HG03066 (cell line): ENCODE measurements around the gene NUDT4.
"Not testable (repeated sequence)": the region's sequence is repeated elsewhere in the genome, so short reads cannot be mapped to it uniquely, and the experiment has no call there.

Experiments
- ATAC-seq: cut with Tn5 transposase; IDR thresholded peaks from one replicate; pipeline ENCODE4 v1.9.1; 2021; ENCODE audit warnings: low read depth; ENCODE audit not compliant: unreplicated experiment

Gene NUDT4

DNA sequence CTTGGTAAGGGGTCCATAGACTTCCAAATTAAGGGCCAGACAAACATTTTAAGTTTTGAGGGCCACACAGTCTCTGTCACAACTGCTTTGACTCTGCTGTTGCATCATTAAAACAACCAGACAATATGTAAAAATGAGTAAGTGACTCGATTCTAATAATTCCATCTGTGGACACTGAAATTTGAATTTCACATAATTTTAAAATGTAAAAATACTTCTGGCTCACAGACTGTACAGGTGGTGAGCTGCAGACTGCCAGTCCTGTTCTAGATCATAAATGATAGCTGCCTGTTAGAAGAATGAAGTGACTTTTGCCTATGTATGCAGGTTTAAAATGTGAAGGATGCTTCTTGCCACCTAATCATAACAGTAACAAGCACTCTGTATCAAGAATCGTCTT, 15.7 kb downstream of the NUDT4 start:
- no peak for ATAC-seq

DNA sequence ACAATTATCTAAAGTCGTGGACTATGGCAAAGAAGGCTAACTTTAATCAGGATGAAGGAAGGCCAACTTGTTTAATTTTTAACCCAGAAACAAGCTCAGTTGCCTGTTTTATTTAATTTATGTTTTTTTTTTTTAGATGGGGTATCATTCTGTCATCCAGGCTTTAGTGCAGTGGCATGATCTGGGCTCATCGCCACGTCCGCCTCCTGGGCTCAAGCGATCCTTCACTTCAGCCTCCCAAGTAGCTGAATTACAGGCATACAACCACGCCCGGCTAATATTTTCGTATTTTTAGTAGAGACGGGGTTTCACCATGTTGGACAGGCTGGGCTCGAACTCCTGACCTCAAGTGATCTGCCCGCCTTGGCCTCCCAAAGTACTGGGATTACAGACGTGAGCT, 19.7 kb downstream of the NUDT4 start:
- ATAC-seq, result no peak

DNA sequence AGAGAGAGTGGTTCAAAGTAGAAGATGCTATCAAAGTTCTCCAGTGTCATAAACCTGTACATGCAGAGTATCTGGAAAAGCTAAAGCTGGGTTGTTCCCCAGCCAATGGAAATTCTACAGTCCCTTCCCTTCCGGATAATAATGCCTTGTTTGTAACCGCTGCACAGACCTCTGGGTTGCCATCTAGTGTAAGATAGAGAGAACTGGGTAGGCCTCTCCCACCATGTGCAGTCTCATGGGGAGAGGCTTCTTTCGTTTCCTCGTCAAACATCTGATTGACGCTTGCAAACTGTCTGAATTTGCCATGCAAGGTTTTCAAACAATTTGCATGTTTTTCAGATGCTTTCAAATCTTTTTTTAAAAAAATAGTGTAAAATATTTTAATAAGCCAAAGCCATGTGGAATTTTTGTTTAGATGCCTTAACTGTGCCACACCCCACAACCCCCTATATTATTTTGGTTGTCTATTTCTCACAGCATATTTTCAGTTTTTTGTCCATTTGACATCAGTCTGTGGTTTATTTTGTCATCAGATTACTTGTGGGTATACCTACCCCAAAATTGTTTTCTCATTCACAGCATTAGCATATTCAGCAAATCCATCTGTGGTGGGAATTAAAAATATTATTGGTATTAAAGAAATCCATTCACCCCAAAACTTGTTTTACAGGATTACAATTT, 21.6 kb downstream of the NUDT4 start:
- peak; percentile 80 for ATAC-seq

DNA sequence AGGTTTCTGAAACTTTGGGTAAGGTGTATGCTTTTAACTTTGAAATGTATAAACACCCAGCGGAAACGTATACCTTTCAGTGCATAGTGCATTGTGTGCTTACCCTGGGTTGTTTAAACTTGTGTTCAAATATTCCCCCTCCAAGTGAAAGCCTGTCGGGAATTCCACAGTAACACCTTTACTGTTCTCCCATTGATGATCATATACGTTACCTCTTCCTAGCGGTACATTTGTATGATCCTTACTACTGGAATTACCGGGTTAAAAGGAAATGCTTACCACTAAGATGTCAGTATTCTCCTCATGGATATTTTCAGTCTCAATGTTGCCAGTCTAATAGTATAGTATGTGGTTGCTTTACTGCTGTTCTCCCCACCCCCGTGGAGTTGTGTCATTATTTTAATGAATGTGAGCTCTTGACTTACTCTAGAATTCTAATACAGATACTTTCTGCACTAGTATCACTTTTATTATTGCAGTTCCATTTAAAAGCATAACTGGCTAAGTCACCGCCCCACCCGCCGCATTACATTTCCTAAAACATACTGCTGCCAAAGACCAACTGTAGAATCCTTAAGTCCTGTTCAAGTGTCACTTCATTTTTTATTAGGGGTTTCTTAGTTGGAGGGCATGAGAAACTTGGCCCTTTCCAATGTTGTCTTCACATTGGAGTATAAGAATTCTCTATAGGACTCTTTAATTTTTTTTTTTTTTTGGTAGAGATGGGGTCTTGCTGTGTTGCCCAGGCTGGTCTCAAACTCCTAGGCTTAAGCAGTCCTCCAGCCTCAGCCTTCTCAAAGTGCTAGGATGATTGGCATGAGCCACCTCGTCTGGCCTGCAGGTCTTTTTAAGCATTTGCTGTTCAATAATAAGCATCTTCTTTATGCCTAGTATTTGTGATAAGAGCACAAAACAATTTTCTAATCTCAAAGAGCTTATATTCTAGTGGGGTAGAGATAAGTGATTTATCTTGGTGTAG, 24.9 kb downstream of the NUDT4 start:
- no peak for ATAC-seq

DNA sequence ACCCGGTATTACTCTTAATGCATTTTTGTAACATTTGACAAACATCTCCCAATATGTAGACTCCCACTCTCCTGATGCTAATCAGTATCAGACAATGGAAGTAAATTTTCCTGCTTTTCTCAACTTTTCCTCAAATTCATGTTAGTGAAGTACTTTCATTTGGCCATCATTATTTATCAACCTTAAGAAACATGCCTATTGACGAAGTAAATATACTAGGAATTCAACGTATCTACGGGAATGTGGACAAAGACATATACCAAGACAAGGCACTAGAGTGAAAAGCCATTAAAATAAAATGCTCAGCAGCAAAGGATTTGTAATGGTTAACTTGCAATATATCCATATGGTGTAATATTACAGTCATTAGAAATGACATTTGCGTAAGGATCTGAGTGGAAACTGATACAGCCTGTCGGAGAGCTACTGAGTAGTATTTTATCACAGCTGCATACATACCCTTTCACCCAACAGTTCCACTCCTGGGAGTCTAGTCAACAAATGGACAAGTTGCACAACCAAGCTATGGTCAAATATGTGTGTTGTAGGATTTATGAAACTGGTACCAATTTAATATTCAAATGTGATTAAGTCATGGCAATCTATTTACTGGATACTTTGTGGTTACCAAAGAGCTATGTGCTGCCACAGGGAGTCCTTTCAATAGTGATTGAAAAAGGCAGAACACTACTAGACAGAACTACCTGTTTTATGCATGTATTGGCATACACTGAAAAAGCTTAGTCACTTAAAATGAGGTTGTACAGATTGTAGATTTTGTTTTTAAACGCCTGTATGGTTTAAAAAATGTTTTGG, 26.5 kb downstream of the NUDT4 start:
- no peak for ATAC-seq

DNA sequence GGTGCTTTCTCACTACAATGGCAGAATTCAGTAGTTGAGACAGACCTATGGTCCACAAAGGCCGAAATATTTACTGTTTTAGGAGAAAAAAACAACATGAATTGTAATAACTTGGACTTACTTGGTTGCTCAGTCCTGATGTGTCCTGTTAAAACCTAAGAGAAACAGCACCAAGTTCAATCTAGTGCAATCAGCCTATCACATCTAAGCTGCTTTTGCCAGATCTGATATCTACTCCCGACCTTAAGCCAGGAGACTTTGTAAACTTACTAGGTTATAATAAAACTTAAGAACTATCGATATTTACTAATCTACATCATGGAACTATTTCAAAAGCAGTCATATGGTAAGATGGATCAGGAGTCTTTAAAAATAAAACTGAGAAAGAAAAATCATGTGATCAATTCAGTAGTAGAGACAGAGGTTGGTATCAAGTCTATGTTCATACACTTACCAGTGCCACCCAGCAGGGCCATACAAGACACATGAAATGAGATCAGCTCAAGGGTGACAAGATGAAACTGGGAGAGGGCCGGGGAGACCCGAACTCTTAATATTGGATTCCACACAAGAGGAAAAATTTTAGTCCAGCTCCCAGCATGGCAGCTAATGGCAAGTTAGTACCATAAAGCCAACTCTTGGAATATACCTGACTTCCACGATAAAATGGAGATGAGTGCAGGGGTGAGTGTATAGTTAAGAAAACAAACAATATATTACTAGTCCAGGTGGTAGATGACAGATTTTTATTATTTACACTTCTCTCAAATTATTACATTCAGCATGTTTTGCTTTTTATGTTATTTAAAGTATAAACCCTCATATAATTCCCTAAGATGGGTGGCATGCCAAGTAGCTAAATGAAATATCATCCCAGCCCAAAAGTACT, 27.5 kb downstream of the NUDT4 start:
- no peak for ATAC-seq

DNA sequence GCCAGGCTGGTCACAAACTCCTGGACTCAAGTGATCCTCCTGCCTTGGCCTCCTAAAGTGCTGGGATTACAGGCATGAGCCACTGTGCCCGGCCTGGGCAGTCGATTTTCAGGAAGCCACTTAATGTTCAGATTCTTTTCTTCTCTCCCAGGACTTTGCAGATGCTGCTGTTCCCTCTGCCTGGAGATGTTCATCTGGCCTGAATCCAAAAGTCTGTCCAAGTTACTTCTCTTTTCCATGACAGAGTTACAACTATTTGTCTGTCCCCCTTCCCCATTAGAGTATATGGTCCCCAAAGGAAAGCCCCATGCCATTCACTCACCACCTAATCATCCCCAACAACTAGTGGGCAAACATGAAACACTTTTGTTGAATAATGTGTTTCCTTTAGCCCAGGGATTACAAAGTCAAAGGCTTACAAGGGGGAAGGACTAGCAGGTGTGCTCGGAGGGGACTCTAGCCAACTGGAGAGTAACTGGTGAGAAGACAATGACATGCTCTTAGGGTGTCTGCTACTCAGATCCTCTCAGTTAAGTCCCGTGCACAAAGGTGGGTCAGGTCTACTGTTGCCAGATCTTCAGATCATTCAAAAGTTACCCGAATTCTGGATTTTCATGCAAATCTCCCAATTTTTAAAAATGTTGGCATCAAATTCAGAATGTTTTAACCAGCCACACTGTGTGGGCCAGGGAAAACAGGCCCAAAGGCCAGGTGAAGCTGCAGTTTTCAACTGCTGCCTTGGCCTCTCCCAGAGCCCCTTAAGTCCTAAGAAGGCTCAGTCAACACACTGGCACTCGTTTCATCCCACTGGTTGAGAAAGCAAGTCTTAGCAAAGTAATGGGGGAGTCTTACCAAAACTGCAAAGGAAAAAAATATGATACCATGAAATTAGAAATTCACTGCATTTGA, 29.6 kb downstream of the NUDT4 start:
- no peak for ATAC-seq

DNA sequence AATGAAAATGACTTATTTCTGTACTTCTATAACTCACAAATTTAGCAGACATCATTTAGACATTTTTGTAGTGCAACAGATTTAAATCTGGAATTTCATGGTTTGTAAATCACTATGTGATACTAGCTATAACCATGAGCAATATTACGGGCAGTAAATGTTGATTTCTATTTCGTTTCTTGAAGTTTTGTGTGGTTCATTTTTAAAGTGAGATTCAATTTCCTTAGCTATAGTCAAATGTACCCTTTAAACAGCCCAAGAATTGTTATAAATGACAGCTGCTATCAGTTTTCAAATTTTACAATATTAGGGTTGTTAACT, 30.2 kb downstream of the NUDT4 start:
- no peak for ATAC-seq

DNA sequence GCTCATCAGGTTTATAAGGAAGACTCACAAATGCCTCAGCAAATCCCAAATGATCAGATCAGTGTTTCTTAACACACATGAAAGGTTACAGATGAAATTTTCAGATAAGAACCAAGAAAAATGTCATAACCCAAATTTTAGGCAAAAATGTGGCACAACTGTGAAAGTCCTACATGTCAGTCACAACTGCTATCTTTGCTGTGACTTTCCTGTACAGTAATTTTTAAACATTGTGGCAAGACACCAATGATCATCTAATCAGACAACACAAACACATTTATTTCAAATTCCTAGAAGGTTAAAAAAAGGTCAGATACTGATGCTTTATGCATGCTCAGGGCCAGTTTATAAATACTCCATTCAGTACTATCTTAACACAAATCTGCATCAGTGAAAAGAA, 31.1 kb downstream of the NUDT4 start:
- ATAC-seq, result no peak

DNA sequence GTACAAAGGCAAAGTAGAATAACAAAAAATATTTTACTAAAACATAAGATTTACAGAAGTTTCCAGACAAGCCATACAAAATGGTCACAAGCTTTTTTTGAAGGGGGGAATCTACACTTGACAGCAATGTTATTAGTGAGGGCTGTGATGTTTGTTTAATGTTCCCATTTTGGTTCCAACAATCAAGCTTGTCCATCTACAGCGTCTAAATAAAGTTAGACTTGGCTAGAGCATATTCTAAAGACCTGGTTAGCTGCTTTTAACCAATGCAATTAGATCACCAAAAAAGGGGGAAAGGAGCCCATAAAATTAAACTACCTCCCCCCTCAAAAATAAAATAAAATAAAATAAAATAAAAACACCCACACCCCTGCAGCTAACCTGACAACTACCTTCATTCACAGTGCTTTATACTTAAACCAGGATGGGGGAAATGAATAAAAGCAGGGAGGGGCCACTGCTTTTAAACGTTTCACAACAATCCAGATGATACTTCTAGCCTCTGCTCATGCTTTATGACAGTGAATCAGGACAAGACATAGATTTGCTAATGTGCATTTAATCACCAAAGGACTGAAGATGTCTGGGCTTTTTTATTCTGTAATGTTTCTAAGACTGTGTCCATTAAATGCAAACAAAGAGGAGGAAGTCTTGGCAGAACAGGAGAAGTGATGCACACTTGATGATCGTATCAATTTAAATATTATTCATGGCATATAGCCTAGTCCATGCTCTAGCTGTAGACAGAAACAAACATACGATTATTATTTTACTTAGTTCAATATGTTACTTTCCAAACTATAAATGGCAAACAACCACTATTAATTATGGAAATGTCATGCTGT, 31.8 kb downstream of the NUDT4 start:
- ATAC-seq, result not testable (repeated sequence)

DNA sequence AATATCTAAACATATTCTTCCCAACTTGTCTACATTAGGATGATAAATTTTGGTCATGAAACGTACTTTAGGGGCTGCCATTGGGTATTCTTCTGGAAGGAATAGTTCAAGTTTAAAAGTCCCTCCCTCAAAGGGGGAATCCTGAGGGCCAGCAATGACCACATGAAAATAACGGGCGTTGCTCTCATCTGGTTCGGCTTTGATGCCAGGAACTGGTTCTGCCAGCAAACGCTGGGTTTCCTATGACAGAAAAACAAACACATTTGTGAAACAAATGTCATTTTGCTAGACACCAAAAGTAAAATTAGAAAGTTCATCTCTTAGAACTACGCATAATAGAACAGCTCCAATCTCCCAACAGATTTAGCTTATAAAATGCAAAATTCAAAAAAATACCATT, 33.3 kb downstream of the NUDT4 start:
- ATAC-seq, result not testable (repeated sequence)

DNA sequence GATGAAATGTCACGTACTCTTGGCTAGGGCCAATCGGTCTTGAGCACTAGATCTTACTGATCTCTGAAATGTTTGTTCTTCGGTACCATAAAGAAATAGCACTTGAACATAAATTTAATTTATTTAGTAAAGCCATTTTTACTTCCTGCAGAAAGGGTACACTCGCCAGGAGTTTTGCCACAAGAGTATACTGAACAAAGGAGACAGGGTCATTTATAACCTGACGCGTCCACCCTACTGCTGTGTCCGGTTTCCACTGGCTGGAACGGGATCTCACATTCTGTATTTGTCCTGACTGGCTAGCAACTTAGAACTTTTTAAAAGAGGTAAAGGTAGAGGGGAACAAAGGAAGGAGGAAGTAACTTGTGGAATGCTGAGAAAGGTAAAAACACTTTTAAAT, 34.7 kb downstream of the NUDT4 start:
- not testable (repeated sequence) for ATAC-seq

DNA sequence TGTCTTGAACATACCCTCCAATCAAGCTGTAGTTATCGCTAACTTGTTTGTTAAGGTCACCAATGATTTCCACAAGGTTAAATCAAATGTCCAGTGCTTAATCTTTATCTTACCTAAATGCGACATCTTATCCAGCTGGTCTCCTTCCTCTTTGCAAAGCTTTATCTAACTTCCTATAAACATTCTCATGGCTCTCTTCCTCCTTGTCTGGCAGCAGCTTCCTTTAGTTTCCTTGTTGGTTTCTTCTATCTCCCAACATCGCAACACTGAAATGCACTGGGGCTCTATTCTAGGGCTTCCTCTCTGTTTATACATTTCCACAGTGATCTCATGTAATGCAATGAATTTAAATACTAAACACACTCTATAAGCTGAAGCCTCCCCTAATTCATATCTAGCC, 35.3 kb downstream of the NUDT4 start:
- ATAC-seq, result no peak

DNA sequence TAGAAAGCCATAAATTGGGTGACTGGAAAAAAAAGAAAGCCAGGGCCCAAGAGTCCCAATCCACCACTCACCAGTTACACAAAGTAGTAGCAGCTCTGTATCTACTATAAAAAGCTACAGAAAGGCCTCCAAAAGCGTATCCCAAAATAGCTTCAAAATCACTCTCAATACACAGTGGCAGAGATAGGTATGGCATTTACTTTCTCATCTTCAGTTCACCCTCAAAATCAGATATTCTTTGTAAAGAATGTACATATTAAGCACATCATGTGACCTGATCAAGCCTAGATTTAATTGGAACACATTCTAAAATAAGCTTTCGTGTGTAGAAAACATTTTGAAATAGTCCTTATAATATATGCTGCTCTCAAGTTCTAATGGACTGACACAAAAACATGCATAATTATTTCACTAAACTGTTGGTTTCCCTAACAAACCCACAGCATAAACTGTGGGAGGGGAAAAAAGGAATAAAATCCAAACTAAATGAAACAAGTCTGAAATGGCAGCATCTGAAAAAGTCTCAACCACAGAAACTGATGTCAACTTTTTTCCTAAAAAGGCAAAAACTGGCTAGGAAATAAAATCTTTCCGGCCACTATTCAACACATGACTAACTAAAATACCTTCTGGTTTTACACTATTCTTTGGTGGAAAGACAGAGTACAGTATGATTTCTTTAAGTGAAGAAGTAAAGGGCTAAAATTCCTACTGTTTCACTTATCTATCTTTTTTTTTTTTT, 38.2 kb downstream of the NUDT4 start:
- no peak for ATAC-seq

DNA sequence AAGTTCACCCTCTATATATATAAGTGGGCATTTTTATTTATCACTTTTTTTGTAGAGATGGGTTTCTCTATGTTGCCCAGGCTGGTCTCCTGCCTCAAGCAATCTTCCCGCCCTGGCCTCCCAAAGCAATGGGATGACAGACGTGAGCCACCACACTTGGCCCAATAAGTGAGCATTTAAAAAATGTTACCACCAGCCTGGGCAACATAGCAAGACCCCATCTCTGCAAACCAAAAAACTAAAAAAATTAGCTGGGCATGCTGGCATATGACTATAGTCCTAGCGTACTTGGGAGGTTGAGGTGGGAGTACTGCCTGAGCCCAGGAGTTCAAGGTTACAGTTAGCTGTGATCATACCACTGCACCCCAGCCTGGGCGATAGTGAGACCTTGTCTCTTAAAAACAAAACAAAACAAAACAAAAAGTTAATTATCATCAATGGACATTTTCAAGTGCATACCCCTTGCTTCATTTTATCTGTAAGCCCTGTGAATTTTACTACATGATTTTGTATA, 40.3 kb downstream of the NUDT4 start:
- ATAC-seq, result no peak

DNA sequence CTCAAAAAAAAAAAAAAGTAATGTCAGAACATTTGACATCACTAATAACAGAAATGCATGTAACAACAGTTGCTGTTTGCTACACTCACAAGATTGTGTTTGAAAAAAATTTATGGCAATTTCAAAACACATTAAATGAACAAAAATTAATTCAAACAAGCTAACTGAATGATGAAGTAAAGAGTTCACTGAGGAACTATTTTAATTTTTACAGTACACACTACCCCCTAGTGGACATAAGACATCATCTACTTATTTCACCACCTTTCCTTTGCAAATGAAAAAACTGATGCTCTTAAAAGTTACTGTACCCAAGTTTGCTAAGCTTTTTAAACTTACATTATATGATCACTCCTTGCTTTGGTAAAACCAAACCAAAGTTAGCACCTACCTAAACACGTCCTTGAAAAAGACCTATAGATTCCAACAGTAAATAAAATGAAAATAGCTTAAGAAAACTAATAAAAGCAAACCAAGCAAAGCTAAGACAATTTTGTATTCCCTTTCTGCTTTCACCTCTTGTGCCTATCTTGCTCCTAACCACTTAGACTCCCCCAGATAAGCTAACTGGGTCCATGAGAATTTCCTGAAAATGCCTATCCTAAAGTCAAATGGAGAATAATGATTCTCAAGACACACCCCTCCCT, 41.8 kb downstream of the NUDT4 start:
- ATAC-seq, result no peak

DNA sequence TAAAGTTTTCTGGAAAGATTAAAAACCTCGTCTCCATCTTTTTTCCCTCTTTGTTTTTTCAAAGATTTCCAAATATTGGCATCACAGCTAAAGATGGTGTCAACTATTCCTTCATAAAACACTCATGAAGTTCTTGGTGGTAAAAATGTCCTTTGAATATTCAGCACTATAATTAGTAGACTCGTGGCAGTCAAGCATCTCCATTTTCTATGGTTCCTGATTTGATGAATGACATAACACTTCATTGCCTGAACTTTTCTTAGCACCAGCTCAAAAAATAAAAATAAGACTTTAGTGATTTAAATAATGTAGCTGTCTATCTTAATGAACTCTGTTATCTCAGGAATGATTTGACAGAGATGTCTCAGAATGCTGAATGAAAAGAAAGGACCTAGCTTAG, 44.3 kb downstream of the NUDT4 start:
- ATAC-seq, result no peak
